Astrocyte of the cerebellum (primary cell): ENCODE data around the gene SLC45A1.

Experiments
- DNase-seq: peaks from one replicate; pipeline ENCODE4 v3.0.0-alpha.2; 2011; ENCODE audit warnings: low read depth
- H3K4me3 ChIP-seq: 2 replicates; pipeline ENCODE4 v1.5.1; 2011; ENCODE audit warnings: mild to moderate bottlenecking, low read depth, low read length, moderate library complexity
- in situ Hi-C: cut with HindIII; loops from 2 replicates; pipeline ENCODE4 v1.10.0; 2017; ENCODE audit warnings: low sequenced_read_pairs
- TF ChIP-seq, protein P1 (sequence below): IDR thresholded peaks from 2 replicates; pipeline ENCODE4 v1.5.1; 2012; ENCODE audit warnings: low read length, low read depth, moderate library complexity, mild to moderate bottlenecking; ENCODE audit errors: missing control alignments

The SLC45A1 gene

GRCh38 chr1:8356256-8357209 lies 38.6 kb downstream of the SLC45A1 start:
- TF ChIP-seq, protein P1, sequence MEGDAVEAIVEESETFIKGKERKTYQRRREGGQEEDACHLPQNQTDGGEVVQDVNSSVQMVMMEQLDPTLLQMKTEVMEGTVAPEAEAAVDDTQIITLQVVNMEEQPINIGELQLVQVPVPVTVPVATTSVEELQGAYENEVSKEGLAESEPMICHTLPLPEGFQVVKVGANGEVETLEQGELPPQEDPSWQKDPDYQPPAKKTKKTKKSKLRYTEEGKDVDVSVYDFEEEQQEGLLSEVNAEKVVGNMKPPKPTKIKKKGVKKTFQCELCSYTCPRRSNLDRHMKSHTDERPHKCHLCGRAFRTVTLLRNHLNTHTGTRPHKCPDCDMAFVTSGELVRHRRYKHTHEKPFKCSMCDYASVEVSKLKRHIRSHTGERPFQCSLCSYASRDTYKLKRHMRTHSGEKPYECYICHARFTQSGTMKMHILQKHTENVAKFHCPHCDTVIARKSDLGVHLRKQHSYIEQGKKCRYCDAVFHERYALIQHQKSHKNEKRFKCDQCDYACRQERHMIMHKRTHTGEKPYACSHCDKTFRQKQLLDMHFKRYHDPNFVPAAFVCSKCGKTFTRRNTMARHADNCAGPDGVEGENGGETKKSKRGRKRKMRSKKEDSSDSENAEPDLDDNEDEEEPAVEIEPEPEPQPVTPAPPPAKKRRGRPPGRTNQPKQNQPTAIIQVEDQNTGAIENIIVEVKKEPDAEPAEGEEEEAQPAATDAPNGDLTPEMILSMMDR = no peak
- H3K4me3 ChIP-seq = no peak overlapping the region
- DNase-seq = no peak
- in situ Hi-C loops = no loop called here

- in situ Hi-C loops = no loop called here
- no peak for DNase-seq
- H3K4me3 ChIP-seq = no peak overlapping the region
- TF ChIP-seq, protein P1 = no peak
These were observed 39.6 kb downstream of the SLC45A1 start for GRCh38 chr1:8357329-8358101.

DNA sequence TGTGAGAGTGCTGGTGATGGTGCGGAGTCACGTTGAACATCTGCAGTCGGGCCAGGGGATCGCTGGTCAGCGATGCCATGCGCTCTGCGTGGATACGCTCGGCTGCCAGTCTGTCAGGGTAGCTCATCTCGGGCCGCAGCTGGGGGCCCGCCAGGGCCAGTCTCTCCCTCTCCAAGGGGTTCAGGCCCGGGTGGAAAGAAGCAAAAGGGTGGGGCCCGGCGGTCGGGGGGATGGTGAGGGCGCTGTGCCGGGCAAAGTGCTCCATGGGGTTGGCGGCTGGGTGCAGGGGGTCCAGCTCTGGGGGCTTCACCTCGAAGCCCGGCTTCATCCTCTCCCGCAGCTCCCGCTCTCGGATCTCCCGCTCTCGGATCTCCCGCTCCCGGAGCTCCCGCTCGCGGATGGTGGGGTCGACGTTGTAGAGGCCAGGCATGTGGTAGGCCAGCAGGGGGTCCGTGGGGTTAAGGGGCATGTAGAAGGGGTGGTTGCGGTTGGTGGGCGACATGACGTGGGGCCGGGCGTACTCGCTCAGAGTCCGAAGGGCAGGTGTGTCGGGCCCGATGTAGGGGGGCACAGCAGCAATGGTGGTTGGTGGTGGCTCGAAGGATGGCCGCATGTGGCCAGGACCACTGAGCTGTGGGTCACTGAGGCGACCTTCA lies 40.5 kb downstream of the SLC45A1 start:
- DNase-seq = no peak
- TF ChIP-seq, protein P1 = no peak
- no peak overlapping the region for H3K4me3 ChIP-seq
- in situ Hi-C loops = no loop called here

DNA sequence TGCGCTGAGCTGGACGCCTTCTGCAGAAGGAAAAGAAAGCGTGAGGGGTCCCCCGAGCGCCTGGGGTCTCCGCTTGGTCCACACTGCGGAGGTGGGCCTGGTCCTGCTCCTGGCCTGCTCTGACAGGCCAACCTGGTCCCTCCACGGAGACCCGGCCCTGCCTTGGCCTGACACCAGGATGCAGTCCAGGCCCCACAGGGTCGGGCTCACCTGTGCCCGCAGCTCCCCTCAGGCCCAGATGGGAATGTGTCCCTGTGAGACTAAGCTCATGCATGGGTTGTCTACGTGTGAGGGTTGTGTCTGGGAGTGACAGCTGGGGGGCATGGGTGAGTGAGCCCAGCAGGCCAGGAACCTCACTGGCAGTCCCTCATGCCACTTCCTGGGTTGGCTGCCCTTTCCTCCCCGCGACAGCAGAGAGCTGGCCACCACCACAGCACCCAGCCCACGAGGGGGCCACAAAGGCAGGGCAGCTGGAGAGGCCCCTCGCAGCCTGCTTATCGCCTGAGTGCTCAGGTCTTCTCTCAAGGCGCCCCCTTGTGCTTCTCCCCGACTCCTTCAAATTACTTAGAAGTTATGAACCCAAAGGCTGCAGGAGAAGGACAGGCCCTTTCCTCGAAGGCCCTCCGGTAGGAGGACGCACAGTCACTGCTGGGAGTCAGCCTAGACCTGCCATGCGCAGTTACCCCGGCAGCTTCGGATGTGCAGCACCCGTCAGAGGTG lies 41.1 kb downstream of the SLC45A1 start:
- in situ Hi-C loops = no loop called here
- DNase-seq = no peak
- TF ChIP-seq, protein P1 = peak; percentile 5
- H3K4me3 ChIP-seq = no peak overlapping the region

- H3K4me3 ChIP-seq = no peak overlapping the region
- no peak for DNase-seq
- in situ Hi-C loops = no loop called here
- TF ChIP-seq, protein P1 = no peak
These were observed 41.9 kb downstream of the SLC45A1 start for GRCh38 chr1:8359617-8360481.
